ENCODE results near the gene GLIS1. TPM values are rescaled to one million over a fixed set of nuclear protein-coding genes. Genes with fewer than 3 reads are reported as not detected.

GLIS1 gene
- total RNA-seq, 1 experiment from 2014 or later, result 0.28 TPM

- H3K4me2 ChIP-seq (ENCODE audit: insufficient read depth, insufficient read length, low read length), result no peak overlapping the region
- DNase-seq, result no peak
- H3K9ac ChIP-seq (ENCODE audit: extremely low read depth, insufficient read length, low read length), result no peak overlapping the region
- H4K20me1 ChIP-seq (ENCODE audit: control insufficient read depth, insufficient read depth, insufficient read length), result no peaks in the 10 kb centered on the region
- Mint-ChIP-seq H3K4me1 (peaks cover 32 to 50% of the 10 kb centered on the region in 2 experiments), H3K4me3 (no peak overlapping the region), H3K27me3 (ENCODE audit: low read depth) (peaks cover 53% of the 10 kb centered on the region), H3K27ac (no peak overlapping the region; a peak in 1 of 7 replicates), H3K36me3 (ENCODE audit: insufficient read depth in 1 of 3, low read depth in 3 of 3) (no peaks in the 10 kb centered on the region), H3K9me3 (no peaks in the 10 kb centered on the region)
- H3K4ac ChIP-seq (ENCODE audit: low read depth, low read length), result no peak overlapping the region
- TF ChIP-seq CTCF (conservative IDR thresholded peaks at IDR 0.05), result peak; percentile 61
- WGBS (ENCODE audit: extremely low coverage, insufficient read length, low lambda C conversion rate), result no CpG with 5 or more reads among the region's 3 CpGs
- H3K27me3 ChIP-seq (ENCODE audit: insufficient read depth, low read length), result no peaks in the 10 kb centered on the region; the same call in 1 of the 2 replicates
- no peak overlapping the region for H2AK5ac ChIP-seq (ENCODE audit: insufficient read length, low read length)
- no peak overlapping the region for H3K27ac ChIP-seq (ENCODE audit: insufficient read length, low read depth, low read length)
- no peak overlapping the region for H3T11ph ChIP-seq (ENCODE audit: low read length)
- H2AFZ ChIP-seq (ENCODE audit: low read length), result no peak overlapping the region
- no peaks in the 10 kb centered on the region for H3K9me3 ChIP-seq (ENCODE audit: control insufficient read depth, low read depth, low read length)
- no peak overlapping the region for H3K23ac ChIP-seq (ENCODE audit: insufficient read length, low read depth, low read length)
- no peak overlapping the region for H3K18ac ChIP-seq (ENCODE audit: insufficient read length, low read depth, low read length)
- H4K5ac ChIP-seq (ENCODE audit: insufficient read length, low read depth, low read length), result no peak overlapping the region
- no peak overlapping the region for H2BK20ac ChIP-seq (ENCODE audit: low read depth, low read length, poor library complexity, severe bottlenecking)
- no peak overlapping the region for H2BK15ac ChIP-seq (ENCODE audit: low read depth, low read length)
- H3K56ac ChIP-seq (ENCODE audit: insufficient read length, low read depth, low read length), result no peak overlapping the region
- H4K91ac ChIP-seq (ENCODE audit: insufficient read length, low read depth, low read length), result no peak overlapping the region
- H2BK5ac ChIP-seq (ENCODE audit: insufficient read length, low read length), result no peak overlapping the region
- no peak overlapping the region for H4K8ac ChIP-seq (replicated peaks; ENCODE audit: insufficient read length, low read depth, low read length)
- no peak overlapping the region for H2BK120ac ChIP-seq (ENCODE audit: low read depth, low read length, poor library complexity, severe bottlenecking)
- H2BK12ac ChIP-seq (ENCODE audit: insufficient read length, low read depth, low read length), result no peak overlapping the region
- H3K79me2 ChIP-seq (ENCODE audit: insufficient read depth, low read length), result no peaks in the 10 kb centered on the region
- H3K23me2 ChIP-seq (ENCODE audit: insufficient read length, low read depth, low read length, poor library complexity, severe bottlenecking), result no peaks in the 10 kb centered on the region
- H3K4me1 ChIP-seq (ENCODE audit: insufficient read depth, low read length), result peaks cover 4% of the 10 kb centered on the region; the same call in 1 of the 2 replicates
- no peak overlapping the region for H3K14ac ChIP-seq (ENCODE audit: insufficient read depth, low read length)
- no peaks in the 10 kb centered on the region for H3K79me1 ChIP-seq (ENCODE audit: insufficient read depth, low read depth, low read length, poor library complexity, severe bottlenecking)
These were observed 54.8 kb downstream of the GLIS1 start for GRCh38 chr1:53683986-53684740.
